ENCODE results near the gene OLFM3.

GRCh38 chr1:101993710-101994109, 3.0 kb downstream of the OLFM3 start:
- TF ChIP-seq POLR2AphosphoS5 (IDR thresholded peaks at IDR 0.05; ENCODE audit: low read depth) (no peak), CTCF (IDR thresholded peaks at IDR 0.05; ENCODE audit: insufficient read depth, low read length) (no peak), REST (IDR thresholded peaks at IDR 0.05; ENCODE audit: insufficient replicate concordance, low read depth) (no peak), SPI1 (IDR thresholded peaks at IDR 0.05; ENCODE audit: borderline replicate concordance, low read depth) (no peak)

Data from HL-60 (cell line).